HL-60/S4 (cell line): Measurements from ENCODE around the gene SPA17.

Experiments
- in situ Hi-C: fragments of 300-500 bp; cut with MboI; formaldehyde crosslinking; loops from 2 replicates; pipeline ENCODE4 v1.14.3; 2022; ENCODE audit warnings: low sequenced_read_pairs

SPA17 gene

GRCh38 chr11:124719534-124719933, 45.8 kb downstream of the SPA17 start:
- in situ Hi-C loops = no loop called here

DNA sequence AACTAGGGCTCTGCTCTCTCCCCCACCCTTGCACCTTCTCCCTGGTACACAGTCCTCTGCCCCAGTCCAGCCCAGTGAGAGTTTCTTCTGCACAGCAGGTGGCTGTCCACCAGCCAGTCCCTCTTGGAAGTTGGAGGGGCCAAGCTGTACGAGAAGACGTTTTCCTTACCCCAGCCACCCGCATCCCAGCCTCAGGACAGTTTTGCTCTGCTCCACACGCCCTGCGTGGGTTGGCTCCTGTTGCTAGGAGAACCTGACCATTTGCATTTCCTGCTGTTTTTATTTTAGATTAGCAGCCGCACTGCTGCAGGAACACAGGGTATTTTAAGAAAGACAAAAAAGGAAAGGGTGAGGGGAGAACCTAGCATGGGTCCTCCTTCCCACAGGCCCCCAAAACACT, 48.5 kb downstream of the SPA17 start:
- in situ Hi-C loops = no loop called here

- in situ Hi-C loops = no loop called here
These were observed 51.4 kb downstream of the SPA17 start for GRCh38 chr11:124724979-124725718.

- in situ Hi-C loops = no loop called here
These were observed 52.0 kb downstream of the SPA17 start for GRCh38 chr11:124725719-124726105.

DNA sequence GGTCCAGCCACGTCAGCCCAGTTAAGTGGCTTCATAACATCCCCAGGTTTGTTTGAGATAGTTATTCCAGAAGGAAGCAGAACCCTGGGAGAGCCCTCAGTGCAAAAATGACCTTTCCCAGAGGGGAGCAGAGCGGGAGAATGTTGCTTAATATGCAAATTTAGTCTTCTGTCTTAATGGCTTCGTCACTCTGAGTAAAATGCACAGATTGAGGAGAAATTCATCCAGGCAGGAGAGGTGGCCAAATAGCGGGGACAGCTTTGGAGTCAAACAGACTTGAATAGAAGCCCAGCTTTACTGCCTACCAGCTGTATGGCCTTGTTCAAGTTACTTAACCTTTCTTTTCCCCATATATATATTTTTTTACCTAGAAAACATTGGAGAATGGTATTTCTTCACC, 53.8 kb downstream of the SPA17 start:
- in situ Hi-C loops = no loop called here

DNA sequence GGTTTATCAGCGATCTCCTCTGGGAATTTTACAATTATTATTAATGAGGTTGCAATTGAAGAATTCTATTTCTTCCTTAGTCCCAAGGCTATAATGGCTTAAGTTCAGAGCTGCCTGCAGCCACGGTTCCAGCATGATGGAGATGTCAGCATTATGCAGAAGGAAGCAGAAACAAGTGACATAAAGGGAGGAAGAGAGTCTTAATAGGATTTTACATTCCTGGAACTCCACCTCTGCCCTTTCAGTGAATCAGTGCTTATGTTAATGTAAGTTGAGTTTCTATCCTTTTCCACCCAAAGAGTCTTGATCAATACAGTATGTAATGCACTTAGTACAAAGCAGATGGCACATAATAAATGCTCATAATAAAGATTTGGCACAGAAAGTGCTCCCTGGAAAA, 54.4 kb downstream of the SPA17 start:
- in situ Hi-C loops = no loop called here

DNA sequence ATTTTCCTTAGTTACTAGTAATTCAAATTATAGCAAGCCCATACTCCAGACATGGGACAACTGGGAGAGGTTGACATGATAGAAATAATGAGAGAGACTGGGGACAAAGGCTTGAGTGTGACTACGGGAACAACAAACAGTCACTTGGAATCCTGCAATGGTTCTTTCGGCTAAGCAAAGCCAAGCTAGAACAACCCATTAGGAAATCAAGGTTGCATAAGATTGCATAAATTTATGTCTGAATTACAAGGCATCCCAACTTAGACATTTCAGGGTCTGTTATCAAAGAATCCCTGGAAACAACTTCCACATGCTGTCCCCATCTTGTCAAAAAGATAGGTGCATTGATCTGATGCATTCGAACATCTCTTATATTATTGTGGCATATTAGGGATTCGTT, 55.9 kb downstream of the SPA17 start:
- in situ Hi-C loops = no loop called here

DNA sequence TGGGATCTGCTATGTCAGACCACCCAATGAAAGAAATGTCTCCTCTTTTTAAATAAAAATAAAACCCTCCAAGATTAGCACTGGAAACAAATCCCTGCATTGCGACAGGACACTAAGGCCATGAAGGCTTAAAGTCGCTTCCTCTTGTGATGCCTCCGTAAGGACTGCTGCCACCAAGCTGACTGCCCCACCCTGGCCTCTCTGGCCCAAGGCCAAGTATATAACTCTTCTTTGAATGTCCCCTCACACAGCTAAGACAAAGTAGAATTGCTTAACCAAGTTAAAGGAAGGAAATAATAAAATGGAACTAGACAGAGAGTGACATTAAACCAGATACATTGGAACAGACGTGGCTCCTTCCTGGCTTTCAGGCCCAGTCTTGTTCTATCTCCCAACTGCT, 58.5 kb downstream of the SPA17 start:
- in situ Hi-C loops = no loop called here

GRCh38 chr11:124736736-124737135, 63.0 kb downstream of the SPA17 start:
- in situ Hi-C loops = no loop called here

GRCh38 chr11:124737638-124738305, 64.1 kb downstream of the SPA17 start:
- in situ Hi-C loops = no loop called here

DNA sequence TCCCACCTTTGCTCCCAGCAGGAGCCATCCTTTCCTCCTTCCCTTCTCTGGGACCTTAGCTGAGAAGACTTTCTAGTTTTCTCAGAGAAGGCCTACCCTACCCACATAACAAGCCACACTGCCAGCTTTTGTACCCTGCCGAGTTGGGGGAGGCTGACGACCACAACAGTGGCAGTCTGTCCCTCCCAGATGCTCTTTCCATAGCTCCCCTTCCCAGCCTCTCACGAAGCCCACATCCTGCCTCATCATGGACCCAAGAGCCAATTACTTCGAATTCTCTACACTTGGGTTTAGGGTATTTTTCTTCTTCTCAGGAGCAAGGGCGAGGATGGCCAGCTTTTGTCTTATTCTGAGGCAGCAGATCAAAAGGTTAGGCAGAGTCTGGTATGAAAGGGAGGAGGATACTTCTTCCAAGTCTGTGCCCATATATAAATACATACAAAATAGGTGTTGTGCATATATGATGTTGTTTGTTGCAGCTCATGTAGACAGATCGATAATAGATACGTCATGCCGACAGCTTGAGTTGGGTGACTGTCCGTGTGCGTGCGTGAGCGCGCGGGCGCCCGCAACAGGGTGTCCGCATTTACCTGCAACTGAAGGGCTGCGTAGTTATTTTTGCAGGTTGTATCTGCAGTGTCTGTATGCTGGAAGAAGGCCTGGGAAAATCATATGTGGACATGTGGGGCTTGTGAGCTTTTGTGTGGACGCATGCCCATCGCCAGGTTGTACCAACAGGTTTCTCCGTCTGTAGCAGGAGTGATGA, 65.2 kb downstream of the SPA17 start:
- in situ Hi-C loops = no loop called here

DNA sequence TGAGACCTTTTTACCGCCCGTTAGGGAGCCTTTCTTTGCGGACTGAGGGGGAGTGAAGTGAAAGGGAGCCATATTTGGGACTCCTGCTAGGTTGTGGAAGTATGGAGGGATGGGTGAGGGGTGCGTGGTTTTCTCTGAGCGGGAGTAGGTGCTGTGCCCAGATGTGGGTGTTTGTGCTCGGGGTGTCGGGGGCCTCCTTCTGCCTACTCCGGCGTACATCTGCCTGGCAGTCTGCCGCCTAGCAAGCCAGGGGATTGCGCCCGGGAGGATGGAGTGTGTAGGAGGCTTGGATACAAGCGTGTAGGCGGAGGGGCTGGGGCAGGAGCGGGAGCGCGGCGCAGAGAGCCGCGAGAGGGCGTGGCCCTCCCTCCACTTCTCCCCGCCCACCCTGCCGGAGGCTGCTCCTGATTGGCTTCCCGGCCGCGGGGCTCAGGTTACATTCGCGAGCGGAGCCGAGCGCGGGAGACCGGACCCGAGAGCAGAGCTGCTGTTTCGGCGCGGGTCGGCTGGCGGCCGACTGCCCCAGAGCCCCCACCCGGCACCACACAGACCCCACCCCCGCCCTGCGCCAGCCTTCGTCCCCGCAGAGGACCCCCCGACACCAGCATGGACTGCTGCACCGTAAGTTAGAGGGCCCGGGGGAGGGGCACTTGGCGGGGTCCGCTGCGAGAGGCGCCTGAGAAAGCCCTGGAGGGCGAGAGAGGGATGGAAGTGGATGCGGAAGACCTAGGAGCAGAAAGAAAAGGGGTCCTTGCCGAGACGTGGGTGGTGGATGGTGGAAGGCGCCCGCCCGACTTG, 66.0 kb downstream of the SPA17 start, which contains the start of gene NRGN:
Gene NRGN (plus strand): TSS at position 464 of the 798 bp plus-strand sequence. CDS start 143 bp downstream, at position 607.
- in situ Hi-C loops = no loop called here

DNA sequence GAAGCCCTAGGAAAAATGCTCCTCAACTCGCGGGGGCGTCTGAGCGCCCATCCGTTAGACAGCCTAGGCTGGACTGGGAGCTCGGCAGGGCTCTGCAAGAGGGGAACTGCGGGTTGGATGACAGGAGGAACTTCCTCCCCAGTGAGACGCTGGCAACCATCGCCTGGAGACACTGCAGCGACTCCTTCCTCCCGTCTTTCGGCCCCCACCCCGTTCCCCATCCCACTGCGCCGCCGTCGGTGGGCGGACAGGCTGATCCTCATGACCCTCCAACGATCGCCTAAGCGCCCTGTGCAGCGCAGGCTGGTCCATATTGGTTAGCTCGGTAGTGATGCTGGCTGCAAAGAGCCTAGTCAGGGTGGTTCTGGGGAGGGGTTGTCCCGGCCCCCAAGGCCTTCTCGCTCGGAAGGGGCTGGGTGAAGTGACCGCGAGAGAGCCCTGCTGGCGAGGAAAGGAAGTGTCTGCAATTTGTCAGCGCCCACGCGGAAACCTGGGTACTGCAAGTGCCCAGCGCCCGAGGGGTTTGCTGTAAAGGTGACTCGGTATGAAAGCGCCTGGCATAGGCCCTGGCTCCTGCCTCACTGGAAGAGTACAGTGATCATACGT, 66.7 kb downstream of the SPA17 start:
- in situ Hi-C loops = no loop called here

GRCh38 chr11:124742555-124742954, 68.9 kb downstream of the SPA17 start:
- in situ Hi-C loops = no loop called here

DNA sequence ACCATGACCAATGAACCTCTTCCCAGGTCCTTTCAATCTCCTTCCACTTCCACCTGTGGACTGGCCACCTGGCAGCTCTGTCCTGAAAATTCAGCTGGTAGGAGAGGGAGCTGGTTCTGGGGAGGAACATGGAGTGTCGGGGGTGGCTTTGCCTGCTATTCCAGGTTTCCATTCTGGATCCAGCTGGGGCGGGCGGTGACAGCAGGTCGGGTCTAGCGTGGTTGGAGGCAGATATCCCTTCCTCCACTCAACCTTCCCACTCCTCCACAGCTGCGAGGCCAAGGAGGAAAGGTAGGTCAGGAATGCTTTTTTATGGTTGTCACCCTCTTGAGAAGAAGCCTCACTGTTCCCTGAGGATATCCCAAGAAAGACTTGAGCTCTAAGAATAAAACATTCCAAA, 69.3 kb downstream of the SPA17 start:
- in situ Hi-C loops = no loop called here

GRCh38 chr11:124745270-124745834, 71.6 kb downstream of the SPA17 start:
- in situ Hi-C loops = no loop called here

GRCh38 chr11:124745835-124746620, 72.3 kb downstream of the SPA17 start:
- in situ Hi-C loops = no loop called here

DNA sequence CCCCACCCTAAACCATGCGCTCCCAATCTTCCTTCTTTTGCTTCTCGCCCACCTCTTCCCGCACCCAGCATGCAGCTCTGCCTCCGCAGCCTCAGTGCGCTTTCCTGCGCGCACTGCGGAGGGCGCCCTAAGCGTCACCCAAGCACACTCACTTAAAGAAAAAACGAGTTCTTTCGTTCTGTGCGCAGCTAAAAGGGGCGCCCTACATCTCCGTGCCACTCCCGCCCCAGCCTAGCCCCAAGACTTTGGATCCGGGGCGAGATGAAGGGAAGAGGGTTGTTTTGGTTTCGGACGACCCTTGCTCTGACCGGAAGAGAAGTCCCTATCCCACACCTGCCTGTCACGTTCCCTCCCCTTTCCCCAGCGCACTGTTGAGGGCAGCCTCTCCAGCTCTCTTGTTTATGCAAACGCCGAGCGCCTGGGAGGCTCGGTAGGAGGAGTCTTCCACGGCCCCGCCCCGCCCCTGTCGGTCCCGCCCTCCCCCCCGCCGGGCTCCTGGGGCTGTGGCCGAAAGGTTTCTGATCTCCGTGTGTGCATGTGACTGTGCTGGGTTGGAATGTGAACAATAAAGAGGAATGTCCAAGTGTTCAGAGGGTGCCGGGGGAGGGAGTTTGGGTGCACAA, 73.0 kb downstream of the SPA17 start:
- in situ Hi-C loops = no loop called here
